Sigmoid colon (tissue), 7 donors: ENCODE data around the gene ETS1. TPM values are rescaled to one million over a fixed set of nuclear protein-coding genes. Genes with fewer than 3 reads are reported as not detected.

ENCODE experiments used
- DNase-seq: peaks from one replicate; pipeline ENCODE4 v3.0.0-alpha.2; 2019
- H3K27ac ChIP-seq, 4 donors: fragments of 200-600 bp; sonication (generic); one replicate each; pipeline ENCODE4 v1.5.1; 2016 to 2019; ENCODE audit warnings: mild to moderate bottlenecking in 1 of 4
- H3K27me3 ChIP-seq, 3 donors: fragments of 200-600 bp; sonication (generic); one replicate each; pipeline ENCODE4 v1.5.1; 2019; ENCODE audit warnings: mild to moderate bottlenecking in 1 of 3
- H3K36me3 ChIP-seq, 4 donors: fragments of 200-600 bp; sonication (generic); one replicate each; pipeline ENCODE4 v1.5.1; 2016 to 2019
- H3K4me1 ChIP-seq, 4 donors: fragments of 200-600 bp; sonication (generic); one replicate each; pipeline ENCODE4 v1.5.1; 2017 to 2019
- H3K4me3 ChIP-seq, 4 donors: fragments of 200-600 bp; sonication (generic); one replicate each; pipeline ENCODE4 v1.5.1; 2017 to 2019; ENCODE audit warnings: mild to moderate bottlenecking in 2 of 4, moderate library complexity in 1 of 4
- H3K9me3 ChIP-seq, 4 donors: fragments of 200-600 bp in 3 of 4; sonication (generic) in 3 of 4; one replicate each; pipeline versions ENCODE4 v1.5.1 to v1.6.1; 2013 to 2019
- EP300 ChIP-seq, 4 donors: sonication (generic); formaldehyde crosslinking; IDR thresholded peaks; one replicate each; pipeline ENCODE4 v1.6.1; 2017; ENCODE audit warnings: antibody characterized with exemption in 4 of 4
- POLR2A ChIP-seq, 2 donors: fragments of 450-650 bp; IDR thresholded peaks; one replicate each; pipeline ENCODE4 v1.6.1; 2016; ENCODE audit warnings: antibody characterized with exemption in 2 of 2, mild to moderate bottlenecking in 2 of 2, moderate library complexity in 2 of 2
- POLR2AphosphoS5 ChIP-seq, 4 donors: sonication (generic); formaldehyde crosslinking; IDR thresholded peaks; one replicate each; pipeline ENCODE4 v1.6.1; 2017; ENCODE audit warnings: antibody characterized with exemption in 4 of 4
- WGBS, 2 donors: extraction: QIAGEN DNeasy Blood & Tissue Kit; methylation state at CpG; one replicate each; pipeline ENCODE4 v1.1.7; 2013; 5-methylcytosine and 5-hydroxymethylcytosine counted together
- intact Hi-C: fragments of 100-400 bp; cut with DNase I; formaldehyde crosslinking; loops from one replicate; pipeline ENCODE4 v1.15.1; 2023
- polyA plus RNA-seq, 3 donors: library from polyadenylated mRNA; stranded (reverse); fragments of 200-250 nt; gene quantifications; one replicate each; pipeline ENCODE4 v1.2.3, GENCODE V29; 2013
- total RNA-seq, 4 donors: library from RNA; depleted of rRNA; stranded (reverse); fragments of >200 nt; gene quantifications; one replicate each; pipeline ENCODE4 v1.1.0, GENCODE V29; 2016
- TF ChIP-seq, protein P1 (sequence below), 4 experiments: fragments of 450-650 bp in 3 of 4; fragments of 200-600 bp in 1 of 4; IDR thresholded peaks; one replicate each; pipeline ENCODE4 v1.5.1; 2016 to 2019; ENCODE audit warnings: antibody characterized with exemption in 4 of 4, mild to moderate bottlenecking in 3 of 4, moderate library complexity in 2 of 4
- donor health status: healthy with polysubstance abuse.
- donor health status: Bipolar disorder and iron deficiency.
- donor health status: healthy.

ETS1 gene
- total and polyA plus RNA-seq, 7 donors: 12.5 to 122 (median 24.6) TPM

DNA sequence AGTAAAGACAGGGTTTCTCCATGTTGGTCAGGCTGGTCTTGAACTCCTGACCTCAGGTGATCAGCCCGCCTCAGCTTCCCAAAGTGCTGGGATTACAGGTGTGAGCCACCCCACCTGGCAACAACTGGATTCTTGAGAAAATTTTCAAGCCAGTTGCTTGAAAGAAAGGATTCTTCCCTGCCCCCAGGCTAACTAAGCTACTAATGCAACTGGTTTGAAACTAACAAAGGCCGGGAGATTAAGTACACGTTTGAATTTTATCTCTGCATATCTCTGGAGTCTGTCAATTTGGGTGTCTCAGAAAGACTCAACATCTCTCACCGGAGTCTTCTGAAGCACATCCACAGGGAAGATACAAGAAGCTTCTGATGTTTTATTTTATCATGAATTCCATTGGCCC is 10.7 kb upstream of the ETS1 start:
- Histone ChIP-seq H3K9me3 (no peaks in the 10 kb centered on the region), H3K4me3 (no peak overlapping the region), H3K27ac (no peak overlapping the region), H3K27me3 (no peaks in the 10 kb centered on the region), H3K4me1 (no peaks in the 10 kb centered on the region), H3K36me3 (no peaks in the 10 kb centered on the region)
- DNase-seq: no peak
- TF ChIP-seq POLR2AphosphoS5 (IDR thresholded peaks at IDR 0.05): no peak
- TF ChIP-seq, protein P1, sequence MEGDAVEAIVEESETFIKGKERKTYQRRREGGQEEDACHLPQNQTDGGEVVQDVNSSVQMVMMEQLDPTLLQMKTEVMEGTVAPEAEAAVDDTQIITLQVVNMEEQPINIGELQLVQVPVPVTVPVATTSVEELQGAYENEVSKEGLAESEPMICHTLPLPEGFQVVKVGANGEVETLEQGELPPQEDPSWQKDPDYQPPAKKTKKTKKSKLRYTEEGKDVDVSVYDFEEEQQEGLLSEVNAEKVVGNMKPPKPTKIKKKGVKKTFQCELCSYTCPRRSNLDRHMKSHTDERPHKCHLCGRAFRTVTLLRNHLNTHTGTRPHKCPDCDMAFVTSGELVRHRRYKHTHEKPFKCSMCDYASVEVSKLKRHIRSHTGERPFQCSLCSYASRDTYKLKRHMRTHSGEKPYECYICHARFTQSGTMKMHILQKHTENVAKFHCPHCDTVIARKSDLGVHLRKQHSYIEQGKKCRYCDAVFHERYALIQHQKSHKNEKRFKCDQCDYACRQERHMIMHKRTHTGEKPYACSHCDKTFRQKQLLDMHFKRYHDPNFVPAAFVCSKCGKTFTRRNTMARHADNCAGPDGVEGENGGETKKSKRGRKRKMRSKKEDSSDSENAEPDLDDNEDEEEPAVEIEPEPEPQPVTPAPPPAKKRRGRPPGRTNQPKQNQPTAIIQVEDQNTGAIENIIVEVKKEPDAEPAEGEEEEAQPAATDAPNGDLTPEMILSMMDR (IDR thresholded peaks at IDR 0.05): no peak
- TF ChIP-seq POLR2A (IDR thresholded peaks at IDR 0.05): no peak
- TF ChIP-seq EP300 (IDR thresholded peaks at IDR 0.05): no peak
- WGBS, 2 donors: 95 to 96% methylated on average over 4 of the region's 4 CpGs
- intact Hi-C loops: no loop called here

DNA sequence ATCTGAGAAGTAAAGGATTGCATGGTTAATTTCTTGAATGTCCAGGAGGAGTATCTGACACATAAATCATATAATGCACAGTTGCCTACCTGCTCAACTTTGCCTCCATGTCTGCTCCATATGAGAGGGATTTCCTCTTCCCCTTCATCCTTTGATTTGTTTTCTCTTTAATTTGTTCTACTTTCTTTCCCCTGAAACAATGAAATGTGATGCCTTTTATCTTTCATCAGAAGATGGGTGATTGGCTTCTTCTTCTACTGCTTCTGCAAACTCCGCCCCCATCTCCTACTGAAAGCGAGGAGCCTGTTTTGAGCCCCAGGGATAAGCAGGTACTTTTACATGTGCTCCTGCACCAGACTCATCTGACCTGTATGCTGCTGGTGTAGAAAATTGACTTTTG is 9.9 kb upstream of the ETS1 start:
- H3K27ac ChIP-seq: no peak overlapping the region
- no peak for DNase-seq
- H3K27me3 ChIP-seq: no peaks in the 10 kb centered on the region
- H3K4me1 ChIP-seq: no peaks in the 10 kb centered on the region
- TF ChIP-seq POLR2AphosphoS5 (IDR thresholded peaks at IDR 0.05): no peak
- no peak for TF ChIP-seq EP300 (IDR thresholded peaks at IDR 0.05)
- TF ChIP-seq POLR2A (IDR thresholded peaks at IDR 0.05): no peak
- TF ChIP-seq, protein P1 (IDR thresholded peaks at IDR 0.05): no peak
- 95 to 100% methylated on average over 2 of the region's 2 CpGs for WGBS, 2 donors
- H3K9me3 ChIP-seq: no peaks in the 10 kb centered on the region
- no peaks in the 10 kb centered on the region for H3K36me3 ChIP-seq
- no peak overlapping the region for H3K4me3 ChIP-seq
- intact Hi-C loops: no loop called here

DNA sequence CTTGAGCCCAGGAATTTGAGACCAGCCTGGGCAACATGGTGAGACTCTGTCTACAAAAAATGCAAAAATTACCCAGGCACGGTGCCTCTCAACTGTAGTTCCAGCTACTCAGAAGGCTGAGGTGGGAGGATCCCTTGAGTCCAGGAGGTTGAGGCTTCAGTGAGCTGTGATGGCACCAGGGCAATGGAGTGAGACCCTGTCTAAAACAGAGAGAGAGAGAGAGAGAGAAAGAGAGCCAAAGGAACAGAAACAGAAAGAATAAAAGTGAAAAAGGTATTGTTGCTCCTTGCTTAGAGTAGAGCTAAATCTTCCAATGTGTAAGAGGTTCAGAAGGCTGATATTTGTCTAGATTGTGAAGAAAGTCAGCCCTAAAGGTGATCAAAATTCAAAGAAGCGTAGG is 8.9 kb upstream of the ETS1 start:
- intact Hi-C loops: no loop called here
- H3K27me3 ChIP-seq: no peaks in the 10 kb centered on the region
- H3K9me3 ChIP-seq: no peaks in the 10 kb centered on the region
- H3K4me1 ChIP-seq: no peaks in the 10 kb centered on the region
- H3K27ac ChIP-seq: no peak overlapping the region
- H3K4me3 ChIP-seq: no peak overlapping the region
- TF ChIP-seq POLR2A (IDR thresholded peaks at IDR 0.05) (no peak), EP300 (IDR thresholded peaks at IDR 0.05) (no peak), POLR2AphosphoS5 (IDR thresholded peaks at IDR 0.05) (no peak)
- TF ChIP-seq, protein P1 (IDR thresholded peaks at IDR 0.05): no peak
- DNase-seq: no peak
- 84 to 91% methylated on average over 2 of the region's 2 CpGs for WGBS, 2 donors
- no peaks in the 10 kb centered on the region for H3K36me3 ChIP-seq

DNA sequence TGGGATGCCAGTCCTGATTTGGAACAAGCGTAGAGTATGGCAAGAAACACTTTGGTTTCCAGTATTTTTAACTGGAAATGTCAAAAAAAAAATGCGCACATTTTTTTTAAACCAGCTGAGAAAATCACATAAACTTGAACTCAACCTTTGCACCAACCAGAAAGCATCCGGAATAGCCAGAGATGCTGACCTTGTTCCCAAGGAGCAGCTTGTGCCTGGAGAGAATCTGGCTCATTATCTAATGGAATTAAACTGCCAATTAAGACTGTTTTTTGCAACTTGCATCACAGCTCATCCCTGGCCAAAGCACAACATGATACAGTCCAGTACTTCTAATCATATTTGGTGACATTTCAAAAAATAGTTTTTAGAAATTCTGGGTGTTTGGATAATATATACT is 8.4 kb upstream of the ETS1 start:
- no peak overlapping the region for H3K27ac ChIP-seq
- DNase-seq: no peak
- TF ChIP-seq, protein P1 (IDR thresholded peaks at IDR 0.05): no peak
- TF ChIP-seq EP300 (IDR thresholded peaks at IDR 0.05): no peak
- no peak for TF ChIP-seq POLR2A (IDR thresholded peaks at IDR 0.05)
- TF ChIP-seq POLR2AphosphoS5 (IDR thresholded peaks at IDR 0.05): no peak
- H3K27me3 ChIP-seq: no peaks in the 10 kb centered on the region
- H3K36me3 ChIP-seq: no peaks in the 10 kb centered on the region
- intact Hi-C loops: no loop called here
- H3K4me3 ChIP-seq: no peak overlapping the region
- 80 to 90% methylated on average over 3 of the region's 3 CpGs for WGBS, 2 donors
- no peaks in the 10 kb centered on the region for H3K9me3 ChIP-seq
- no peaks in the 10 kb centered on the region for H3K4me1 ChIP-seq

DNA sequence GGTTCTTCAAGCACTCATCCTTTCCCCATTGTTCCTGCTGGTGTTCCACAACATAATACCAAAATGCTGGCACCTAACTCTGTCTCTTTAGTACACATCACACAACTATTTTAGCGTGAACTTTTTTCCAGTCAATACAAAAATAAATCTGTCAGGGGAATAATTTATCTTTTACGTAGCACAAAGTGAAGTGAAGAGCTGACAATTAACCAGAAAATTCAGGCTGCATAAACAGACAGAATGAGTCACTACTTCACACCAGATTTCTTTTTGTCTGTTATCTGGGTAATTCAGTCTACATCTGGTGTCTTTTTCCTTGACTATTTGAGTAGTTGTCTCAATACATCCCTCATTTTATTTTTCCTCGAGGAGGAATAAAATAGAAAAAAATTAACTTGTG is 7.9 kb upstream of the ETS1 start:
- Histone ChIP-seq H3K9me3 (no peaks in the 10 kb centered on the region), H3K4me3 (no peak overlapping the region), H3K36me3 (no peaks in the 10 kb centered on the region), H3K27me3 (no peaks in the 10 kb centered on the region), H3K4me1 (no peaks in the 10 kb centered on the region), H3K27ac (no peak overlapping the region)
- intact Hi-C loops: no loop called here
- 56 to 71% methylated on average over 3 of the region's 3 CpGs for WGBS, 2 donors
- no peak for TF ChIP-seq POLR2A (IDR thresholded peaks at IDR 0.05)
- TF ChIP-seq, protein P1 (IDR thresholded peaks at IDR 0.05): no peak
- no peak for TF ChIP-seq EP300 (IDR thresholded peaks at IDR 0.05)
- TF ChIP-seq POLR2AphosphoS5 (IDR thresholded peaks at IDR 0.05): no peak
- no peak for DNase-seq
